Heart left ventricle (tissue), 13 donors: Measurements from ENCODE around the gene N4BP2.

ENCODE experiments used
- CTCF ChIP-seq, 12 donors: fragments of 200-600 bp; sonication (generic) in 4 of 12; IDR thresholded peaks; one replicate each; pipeline versions ENCODE4 v1.5.0 to v1.8.0; 2018 to 2022; ENCODE audit warnings: antibody characterized with exemption in 12 of 12, mild to moderate bottlenecking in 5 of 12
- POLR2A ChIP-seq, 2 donors: fragments of 450-650 bp; IDR thresholded peaks; one replicate each; pipeline ENCODE4 v1.6.1; 2017; ENCODE audit warnings: antibody characterized with exemption in 2 of 2, mild to moderate bottlenecking in 2 of 2, moderate library complexity in 2 of 2
- donor health status: ischemic (EF 13 %, LVEDD 7.1; RV severe dilation, severe dysfunction).
- donor health status: DM: no; HTN: yes; CAD: no.
- donor health status: DM: no; HTN: no; CAD: no.
- donor health status: ischemic (EF 25% LVEDD 6.9; RV normal size, moderate dysfunction).
- donor health status: ischemic (EF 25% LVEDD 5.7; RV mildly dilated, moderate dysfunction).
- donor health status: ischemic (EF 35%, LVEDD 5.7; RV mildly dilated, moderate dysfunction).
- donor health status: nonischemic (EF 11% LVEDD 7.7; RV severe dilation, severe dysfunction).
- donor health status: DM: yes; HTN: yes; CAD: no.
- donor health status: PGD.
- donor health status: ischemic (EF 29% LVEDD 5.4; RV normal size, mild dysfunction).
- donor health status: nonischemic (EF 23%, LVEDD 6.1; RV moderate dilation, normal function).

GRCh38 chr4:40202474-40202873 lies 145.8 kb downstream of the N4BP2 start:
- TF ChIP-seq CTCF (IDR thresholded peaks at IDR 0.05) (no peak), POLR2A (IDR thresholded peaks at IDR 0.05) (no peak)
